GM23338 (cell line): ENCODE data around the gene UBE2F. TPM values are rescaled to one million over a fixed set of nuclear protein-coding genes. Genes with fewer than 3 reads are reported as not detected.
A peak's percentile ranks its signal among the peaks of the same experiment; 100 is the strongest.

ENCODE experiments used
- ATAC-seq: fragments of 200-7000 bp; cut with Tn5 transposase; 3 replicates; pipeline ENCODE4 v1.9.1; 2020
- DNase-seq: peaks from one replicate; pipeline ENCODE4 v3.0.0-alpha.2; 2015; ENCODE audit warnings: low spot score
- H2AFZ ChIP-seq: fragments of 200-600 bp; sonication (generic); 2 replicates; pipeline ENCODE4 v1.8.0; 2016; ENCODE audit warnings: antibody characterized with exemption, mild to moderate bottlenecking, moderate library complexity
- H3F3A ChIP-seq: fragments of 200-600 bp; sonication (generic); replicated peaks from 2 replicates; pipeline ENCODE4 v1.8.0; 2017; ENCODE audit warnings: antibody characterized with exemption, mixed run types, low read depth
- H3K27ac ChIP-seq: fragments of 200-600 bp; sonication (generic); 2 replicates; pipeline ENCODE4 v1.6.1; 2016; ENCODE audit warnings: low read depth
- H3K27me3 ChIP-seq: fragments of 200-600 bp; sonication (generic); 2 replicates; pipeline ENCODE4 v1.8.0; 2016; ENCODE audit warnings: mild to moderate bottlenecking, mixed run types, moderate library complexity; ENCODE audit not compliant: insufficient read depth
- H3K36me3 ChIP-seq: fragments of 200-600 bp; sonication (generic); 2 replicates; pipeline ENCODE4 v1.8.0; 2016; ENCODE audit warnings: mild to moderate bottlenecking; ENCODE audit not compliant: insufficient read depth
- H3K4me1 ChIP-seq: fragments of 200-600 bp; sonication (generic); 2 replicates; pipeline ENCODE4 v1.8.0; 2016; ENCODE audit warnings: mild to moderate bottlenecking, moderate library complexity; ENCODE audit not compliant: insufficient read depth
- H3K4me2 ChIP-seq: fragments of 200-600 bp; sonication (generic); 2 replicates; pipeline ENCODE4 v1.7.1; 2017; ENCODE audit warnings: mixed run types
- H3K4me3 ChIP-seq: fragments of 200-600 bp; sonication (generic); 2 replicates; pipeline ENCODE4 v1.6.1; 2016; ENCODE audit warnings: mixed run types
- H3K79me2 ChIP-seq: fragments of 200-600 bp; sonication (generic); replicated peaks from 2 replicates; pipeline ENCODE4 v1.8.0; 2017; ENCODE audit warnings: mild to moderate bottlenecking; ENCODE audit not compliant: insufficient read depth
- H3K9me2 ChIP-seq: fragments of 200-600 bp; sonication (generic); 2 replicates; pipeline ENCODE4 v1.8.0; 2017; ENCODE audit not compliant: insufficient read depth
- H4K20me1 ChIP-seq: fragments of 200-600 bp; sonication (generic); replicated peaks from 2 replicates; pipeline ENCODE4 v1.8.0; 2017; ENCODE audit warnings: mild to moderate bottlenecking; ENCODE audit not compliant: insufficient read depth
- H3K27ac Mint-ChIP-seq: 2 replicates; pipeline ENCODE4 v1.8.0; 2020; ENCODE audit warnings: inconsistent platforms, mild to moderate bottlenecking, moderate library complexity, mixed read lengths
- H3K27me3 Mint-ChIP-seq: 3 replicates; pipeline ENCODE4 v1.8.0; 2022; ENCODE audit warnings: low read depth, mild to moderate bottlenecking, moderate library complexity, mixed read lengths, inconsistent platforms; ENCODE audit not compliant: insufficient read depth, poor library complexity
- H3K36me3 Mint-ChIP-seq: 3 replicates; pipeline ENCODE4 v1.8.0; 2021; ENCODE audit warnings: low read depth, mild to moderate bottlenecking, inconsistent platforms, moderate library complexity, mixed read lengths
- H3K4me1 Mint-ChIP-seq: 3 replicates; pipeline ENCODE4 v1.8.0; 2020; ENCODE audit warnings: mild to moderate bottlenecking, inconsistent platforms, mixed read lengths
- H3K4me3 Mint-ChIP-seq: 3 replicates; pipeline ENCODE4 v1.8.0; 2021; ENCODE audit warnings: moderate library complexity, mild to moderate bottlenecking, inconsistent platforms, mixed read lengths
- H3K9me3 Mint-ChIP-seq: 3 replicates; pipeline ENCODE4 v1.8.0; 2020; ENCODE audit warnings: moderate library complexity, mild to moderate bottlenecking, inconsistent platforms, mixed read lengths
- CREB1 ChIP-seq: fragments of 250-450 bp; sonication (Bioruptor Pico); IDR thresholded peaks from 2 replicates; pipeline ENCODE4 v1.5.0; 2020; ENCODE audit warnings: low read depth, mild to moderate bottlenecking, moderate library complexity
- EZH2phosphoT487 ChIP-seq: fragments of 200-600 bp; sonication (generic); IDR thresholded peaks from one replicate; pipeline ENCODE4 v1.8.1; 2018; ENCODE audit warnings: antibody characterized with exemption; ENCODE audit not compliant: unreplicated experiment
- JUNB ChIP-seq: IDR thresholded peaks from one replicate; pipeline ENCODE4 v1.6.1; 2016; ENCODE audit warnings: antibody characterized with exemption; ENCODE audit not compliant: unreplicated experiment
- NANOG ChIP-seq: IDR thresholded peaks from 2 replicates; pipeline ENCODE4 v1.6.1; 2016; ENCODE audit warnings: antibody characterized with exemption, borderline replicate concordance
- POLR2AphosphoS5 ChIP-seq: IDR thresholded peaks from 2 replicates; pipeline ENCODE4 v1.6.1; 2016; ENCODE audit warnings: antibody characterized with exemption, low read depth
- ZNF114 ChIP-seq: fragments of 250-450 bp; sonication (Bioruptor Pico); IDR thresholded peaks from 2 replicates; pipeline ENCODE4 v1.5.0; 2020; ENCODE audit warnings: mild to moderate bottlenecking, moderate library complexity
- polyA plus RNA-seq: library from polyadenylated mRNA; unstranded; fragments of >200 nt; fragmentation: Nextera tagmentation; extraction: Ambion mirVana; gene quantifications from 2 replicates; pipeline ENCODE4 v1.2.1, GENCODE V29; 2016
- total RNA-seq: library from RNA; depleted of rRNA; stranded (reverse); fragments of >200 nt; shearing (Covaris generic); gene quantifications from 2 replicates; pipeline ENCODE4 v1.2.3, GENCODE V29; 2014
- TF ChIP-seq, protein P1 (sequence below): fragments of 250-450 bp; sonication (Bioruptor Pico); IDR thresholded peaks from 2 replicates; pipeline ENCODE4 v1.5.0; 2020; ENCODE audit warnings: mild to moderate bottlenecking, moderate library complexity
- TF ChIP-seq, protein P2 (sequence below), 2 experiments: fragments of 200-600 bp in 1 of 2; sonication (generic) in 1 of 2; conservative IDR thresholded peaks; 2 replicates each; pipeline versions ENCODE4 v1.5.1 to v1.6.1; 2016 to 2017; ENCODE audit warnings: antibody characterized with exemption in 2 of 2, low read depth in 2 of 2, mild to moderate bottlenecking in 2 of 2, moderate library complexity in 1 of 2
- TF ChIP-seq, protein P3 (sequence below): IDR thresholded peaks from 2 replicates; pipeline ENCODE4 v1.6.1; 2016; ENCODE audit warnings: antibody characterized with exemption

UBE2F gene
- total and polyA plus RNA-seq, 2 experiments from 2014 or later, result 98.2 to 106 TPM

DNA sequence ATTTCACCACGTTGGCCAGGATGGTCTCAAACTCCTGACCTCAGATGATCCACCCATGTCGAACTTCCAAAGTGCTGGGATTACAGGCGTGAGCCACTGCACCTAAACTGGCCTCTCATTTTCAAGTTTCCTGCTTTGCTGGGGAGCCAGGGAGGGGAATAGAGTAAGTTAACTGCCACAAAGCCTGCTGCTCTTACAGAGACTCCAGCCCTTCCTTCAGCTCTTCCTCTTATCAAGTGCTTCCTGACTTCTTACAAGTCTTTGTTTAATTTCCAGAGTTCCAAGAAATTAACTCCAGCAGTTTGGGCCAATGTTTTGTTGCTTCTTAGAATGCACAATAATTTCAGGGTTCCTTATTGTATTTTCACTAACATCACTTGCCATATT, 24.3 kb upstream of the UBE2F start:
- H2AFZ ChIP-seq, result peak overlapping the region; percentile 66; the same call in 1 of the 2 replicates
- H3K27me3 ChIP-seq, result no peaks in the 10 kb centered on the region
- no peak for TF ChIP-seq POLR2AphosphoS5
- Mint-ChIP-seq H3K4me1 (peaks cover 6% of the 10 kb centered on the region; the same call in 2 of the 3 replicates), H3K4me3 (no peak overlapping the region), H3K27me3 (peaks cover 8% of the 10 kb centered on the region), H3K27ac (no peak overlapping the region), H3K9me3 (peaks cover 42% of the 10 kb centered on the region), H3K36me3 (peaks cover 19% of the 10 kb centered on the region)
- no peaks in the 10 kb centered on the region for H3K4me1 ChIP-seq
- 0 out of 2 replicates have a peak, but pooled peaks cover 7% of the 10 kb centered on the region for H3K9me2 ChIP-seq
- no peaks in the 10 kb centered on the region for H3K79me2 ChIP-seq
- H3K4me2 ChIP-seq, result no peak overlapping the region
- no peaks in the 10 kb centered on the region for H4K20me1 ChIP-seq
- H3F3A ChIP-seq, result no peaks in the 10 kb centered on the region
- H3K4me3 ChIP-seq, result no peak overlapping the region
- no peak for DNase-seq
- no peaks in the 10 kb centered on the region for H3K36me3 ChIP-seq
- ATAC-seq, result no peak
- no peak overlapping the region for H3K27ac ChIP-seq

DNA sequence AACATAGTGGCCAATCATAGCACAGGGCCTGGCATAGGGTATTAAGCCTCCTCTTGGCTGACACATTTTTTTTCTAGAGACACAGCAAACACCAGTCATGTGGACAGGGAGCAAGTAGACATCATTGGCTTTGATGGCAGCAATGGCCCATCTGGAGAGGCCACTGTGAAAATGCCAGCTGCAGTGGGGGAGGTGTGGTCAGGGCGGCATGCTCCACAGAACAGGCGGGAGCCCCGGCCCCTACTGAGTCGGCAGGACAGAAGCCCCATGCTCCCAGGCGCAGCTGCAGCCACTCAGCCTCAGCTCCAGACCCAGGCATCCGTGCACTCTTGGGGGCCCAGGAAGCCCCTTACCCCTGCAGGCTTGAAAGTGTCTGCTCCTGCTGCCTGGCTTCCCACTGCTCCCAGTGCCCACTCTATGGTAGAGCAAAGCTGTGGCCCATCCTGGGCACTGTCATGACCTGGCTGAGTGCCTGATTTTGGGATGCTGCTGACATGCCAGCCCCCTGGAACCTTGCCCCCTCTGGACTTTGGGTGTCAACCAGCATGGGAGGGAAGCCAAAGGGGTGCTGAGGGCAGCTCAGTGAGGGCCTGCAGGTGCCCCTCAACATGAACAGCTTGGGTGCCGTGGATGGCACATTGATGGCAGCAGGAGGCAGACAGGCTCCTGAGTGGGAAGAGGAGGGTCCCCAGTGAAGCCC, 23.3 kb upstream of the UBE2F start:
- Mint-ChIP-seq H3K36me3 (peaks cover 19% of the 10 kb centered on the region), H3K9me3 (peaks cover 43% of the 10 kb centered on the region), H3K27me3 (peaks cover 8% of the 10 kb centered on the region), H3K4me3 (no peak overlapping the region), H3K4me1 (peaks cover 6% of the 10 kb centered on the region; the same call in 2 of the 3 replicates), H3K27ac (no peak overlapping the region)
- Histone ChIP-seq H4K20me1 (no peaks in the 10 kb centered on the region), H3K4me3 (no peak overlapping the region), H3K4me2 (no peak overlapping the region), H3K36me3 (no peaks in the 10 kb centered on the region), H3K9me2 (0 out of 2 replicates have a peak, but pooled peaks cover 7% of the 10 kb centered on the region), H3K4me1 (no peaks in the 10 kb centered on the region), H3K27ac (no peak overlapping the region), H2AFZ (no peak overlapping the region), H3F3A (no peaks in the 10 kb centered on the region), H3K79me2 (no peaks in the 10 kb centered on the region), H3K27me3 (no peaks in the 10 kb centered on the region)
- no peak for DNase-seq
- ATAC-seq, result no peak
- no peak for TF ChIP-seq JUNB
- TF ChIP-seq, protein P1, sequence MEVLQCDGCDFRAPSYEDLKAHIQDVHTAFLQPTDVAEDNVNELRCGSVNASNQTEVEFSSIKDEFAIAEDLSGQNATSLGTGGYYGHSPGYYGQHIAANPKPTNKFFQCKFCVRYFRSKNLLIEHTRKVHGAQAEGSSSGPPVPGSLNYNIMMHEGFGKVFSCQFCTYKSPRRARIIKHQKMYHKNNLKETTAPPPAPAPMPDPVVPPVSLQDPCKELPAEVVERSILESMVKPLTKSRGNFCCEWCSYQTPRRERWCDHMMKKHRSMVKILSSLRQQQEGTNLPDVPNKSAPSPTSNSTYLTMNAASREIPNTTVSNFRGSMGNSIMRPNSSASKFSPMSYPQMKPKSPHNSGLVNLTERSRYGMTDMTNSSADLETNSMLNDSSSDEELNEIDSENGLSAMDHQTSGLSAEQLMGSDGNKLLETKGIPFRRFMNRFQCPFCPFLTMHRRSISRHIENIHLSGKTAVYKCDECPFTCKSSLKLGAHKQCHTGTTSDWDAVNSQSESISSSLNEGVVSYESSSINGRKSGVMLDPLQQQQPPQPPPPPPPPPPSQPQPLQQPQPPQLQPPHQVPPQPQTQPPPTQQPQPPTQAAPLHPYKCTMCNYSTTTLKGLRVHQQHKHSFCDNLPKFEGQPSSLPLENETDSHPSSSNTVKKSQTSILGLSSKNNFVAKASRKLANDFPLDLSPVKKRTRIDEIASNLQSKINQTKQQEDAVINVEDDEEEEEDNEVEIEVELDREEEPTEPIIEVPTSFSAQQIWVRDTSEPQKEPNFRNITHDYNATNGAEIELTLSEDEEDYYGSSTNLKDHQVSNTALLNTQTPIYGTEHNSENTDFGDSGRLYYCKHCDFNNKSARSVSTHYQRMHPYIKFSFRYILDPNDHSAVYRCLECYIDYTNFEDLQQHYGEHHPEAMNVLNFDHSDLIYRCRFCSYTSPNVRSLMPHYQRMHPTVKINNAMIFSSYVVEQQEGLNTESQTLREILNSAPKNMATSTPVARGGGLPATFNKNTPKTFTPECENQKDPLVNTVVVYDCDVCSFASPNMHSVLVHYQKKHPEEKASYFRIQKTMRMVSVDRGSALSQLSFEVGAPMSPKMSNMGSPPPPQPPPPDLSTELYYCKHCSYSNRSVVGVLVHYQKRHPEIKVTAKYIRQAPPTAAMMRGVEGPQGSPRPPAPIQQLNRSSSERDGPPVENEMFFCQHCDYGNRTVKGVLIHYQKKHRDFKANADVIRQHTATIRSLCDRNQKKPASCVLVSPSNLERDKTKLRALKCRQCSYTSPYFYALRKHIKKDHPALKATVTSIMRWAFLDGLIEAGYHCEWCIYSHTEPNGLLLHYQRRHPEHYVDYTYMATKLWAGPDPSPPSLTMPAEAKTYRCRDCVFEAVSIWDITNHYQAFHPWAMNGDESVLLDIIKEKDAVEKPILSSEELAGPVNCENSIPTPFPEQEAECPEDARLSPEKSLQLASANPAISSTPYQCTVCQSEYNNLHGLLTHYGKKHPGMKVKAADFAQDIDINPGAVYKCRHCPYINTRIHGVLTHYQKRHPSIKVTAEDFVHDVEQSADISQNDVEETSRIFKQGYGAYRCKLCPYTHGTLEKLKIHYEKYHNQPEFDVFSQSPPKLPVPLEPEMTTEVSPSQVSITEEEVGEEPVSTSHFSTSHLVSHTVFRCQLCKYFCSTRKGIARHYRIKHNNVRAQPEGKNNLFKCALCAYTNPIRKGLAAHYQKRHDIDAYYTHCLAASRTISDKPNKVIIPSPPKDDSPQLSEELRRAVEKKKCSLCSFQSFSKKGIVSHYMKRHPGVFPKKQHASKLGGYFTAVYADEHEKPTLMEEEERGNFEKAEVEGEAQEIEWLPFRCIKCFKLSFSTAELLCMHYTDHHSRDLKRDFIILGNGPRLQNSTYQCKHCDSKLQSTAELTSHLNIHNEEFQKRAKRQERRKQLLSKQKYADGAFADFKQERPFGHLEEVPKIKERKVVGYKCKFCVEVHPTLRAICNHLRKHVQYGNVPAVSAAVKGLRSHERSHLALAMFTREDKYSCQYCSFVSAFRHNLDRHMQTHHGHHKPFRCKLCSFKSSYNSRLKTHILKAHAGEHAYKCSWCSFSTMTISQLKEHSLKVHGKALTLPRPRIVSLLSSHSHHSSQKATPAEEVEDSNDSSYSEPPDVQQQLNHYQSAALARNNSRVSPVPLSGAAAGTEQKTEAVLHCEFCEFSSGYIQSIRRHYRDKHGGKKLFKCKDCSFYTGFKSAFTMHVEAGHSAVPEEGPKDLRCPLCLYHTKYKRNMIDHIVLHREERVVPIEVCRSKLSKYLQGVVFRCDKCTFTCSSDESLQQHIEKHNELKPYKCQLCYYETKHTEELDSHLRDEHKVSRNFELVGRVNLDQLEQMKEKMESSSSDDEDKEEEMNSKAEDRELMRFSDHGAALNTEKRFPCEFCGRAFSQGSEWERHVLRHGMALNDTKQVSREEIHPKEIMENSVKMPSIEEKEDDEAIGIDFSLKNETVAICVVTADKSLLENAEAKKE, result no peak
- TF ChIP-seq, protein P2, sequence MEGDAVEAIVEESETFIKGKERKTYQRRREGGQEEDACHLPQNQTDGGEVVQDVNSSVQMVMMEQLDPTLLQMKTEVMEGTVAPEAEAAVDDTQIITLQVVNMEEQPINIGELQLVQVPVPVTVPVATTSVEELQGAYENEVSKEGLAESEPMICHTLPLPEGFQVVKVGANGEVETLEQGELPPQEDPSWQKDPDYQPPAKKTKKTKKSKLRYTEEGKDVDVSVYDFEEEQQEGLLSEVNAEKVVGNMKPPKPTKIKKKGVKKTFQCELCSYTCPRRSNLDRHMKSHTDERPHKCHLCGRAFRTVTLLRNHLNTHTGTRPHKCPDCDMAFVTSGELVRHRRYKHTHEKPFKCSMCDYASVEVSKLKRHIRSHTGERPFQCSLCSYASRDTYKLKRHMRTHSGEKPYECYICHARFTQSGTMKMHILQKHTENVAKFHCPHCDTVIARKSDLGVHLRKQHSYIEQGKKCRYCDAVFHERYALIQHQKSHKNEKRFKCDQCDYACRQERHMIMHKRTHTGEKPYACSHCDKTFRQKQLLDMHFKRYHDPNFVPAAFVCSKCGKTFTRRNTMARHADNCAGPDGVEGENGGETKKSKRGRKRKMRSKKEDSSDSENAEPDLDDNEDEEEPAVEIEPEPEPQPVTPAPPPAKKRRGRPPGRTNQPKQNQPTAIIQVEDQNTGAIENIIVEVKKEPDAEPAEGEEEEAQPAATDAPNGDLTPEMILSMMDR (conservative IDR thresholded peaks at IDR 0.05; ENCODE audit: low read depth in 2 of 2), result no peak
- no peak for TF ChIP-seq CREB1 (CRISPR knock-in tag)
- TF ChIP-seq POLR2AphosphoS5, result no peak
- TF ChIP-seq NANOG, result no peak
- no peak for TF ChIP-seq EZH2phosphoT487
- no peak for TF ChIP-seq ZNF114
- TF ChIP-seq, protein P3, sequence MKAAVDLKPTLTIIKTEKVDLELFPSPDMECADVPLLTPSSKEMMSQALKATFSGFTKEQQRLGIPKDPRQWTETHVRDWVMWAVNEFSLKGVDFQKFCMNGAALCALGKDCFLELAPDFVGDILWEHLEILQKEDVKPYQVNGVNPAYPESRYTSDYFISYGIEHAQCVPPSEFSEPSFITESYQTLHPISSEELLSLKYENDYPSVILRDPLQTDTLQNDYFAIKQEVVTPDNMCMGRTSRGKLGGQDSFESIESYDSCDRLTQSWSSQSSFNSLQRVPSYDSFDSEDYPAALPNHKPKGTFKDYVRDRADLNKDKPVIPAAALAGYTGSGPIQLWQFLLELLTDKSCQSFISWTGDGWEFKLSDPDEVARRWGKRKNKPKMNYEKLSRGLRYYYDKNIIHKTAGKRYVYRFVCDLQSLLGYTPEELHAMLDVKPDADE, result no peak
